ENCODE data around the gene HOXB5.

DNA sequence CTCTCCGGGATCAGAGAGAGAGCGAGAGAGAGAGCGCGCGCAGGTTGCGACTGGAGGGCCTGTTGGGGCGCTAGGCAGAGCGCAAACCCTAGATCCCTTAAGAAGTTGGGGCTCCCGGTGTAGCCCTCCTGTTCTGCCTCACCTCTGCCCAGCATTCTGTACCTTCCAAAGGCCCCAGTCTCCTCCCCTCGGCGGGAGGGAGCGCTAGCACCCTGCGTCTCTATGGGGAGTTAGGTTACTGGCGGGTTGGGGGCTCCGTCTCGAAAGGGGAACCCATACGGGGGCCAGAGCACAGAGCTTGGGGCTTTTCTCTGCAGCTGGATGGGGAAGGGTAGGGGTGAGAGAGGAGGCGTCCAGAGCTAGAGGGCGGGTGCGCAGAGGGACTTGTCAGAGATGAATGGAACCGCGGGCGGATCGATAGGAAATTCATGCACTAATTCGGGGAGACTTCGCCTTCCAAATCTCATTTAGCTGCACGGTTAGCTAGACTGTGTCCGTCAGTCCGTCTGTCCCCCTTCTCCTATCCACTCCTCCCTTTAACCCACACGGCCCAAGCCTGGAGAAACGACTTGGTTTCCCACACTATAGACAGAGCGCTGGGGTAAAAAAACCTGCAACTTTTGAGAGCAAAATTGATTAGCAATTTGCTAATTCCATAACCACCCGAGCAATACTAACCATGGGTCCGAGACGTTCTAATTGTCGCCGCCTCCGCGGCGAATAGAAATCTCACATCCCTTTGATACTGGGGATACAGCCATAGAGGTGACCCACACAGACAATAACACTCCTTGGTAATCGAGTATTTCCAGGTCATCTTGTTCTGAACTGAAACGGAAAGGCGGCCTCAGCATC, 14.7 kb downstream of the HOXB5 start:
- TF ChIP-seq POLR2A (IDR thresholded peaks at IDR 0.05) (no peak), EP300 (IDR thresholded peaks at IDR 0.05) (no peak), POLR2AphosphoS5 (IDR thresholded peaks at IDR 0.05) (no peak)
- TF ChIP-seq, protein P1, sequence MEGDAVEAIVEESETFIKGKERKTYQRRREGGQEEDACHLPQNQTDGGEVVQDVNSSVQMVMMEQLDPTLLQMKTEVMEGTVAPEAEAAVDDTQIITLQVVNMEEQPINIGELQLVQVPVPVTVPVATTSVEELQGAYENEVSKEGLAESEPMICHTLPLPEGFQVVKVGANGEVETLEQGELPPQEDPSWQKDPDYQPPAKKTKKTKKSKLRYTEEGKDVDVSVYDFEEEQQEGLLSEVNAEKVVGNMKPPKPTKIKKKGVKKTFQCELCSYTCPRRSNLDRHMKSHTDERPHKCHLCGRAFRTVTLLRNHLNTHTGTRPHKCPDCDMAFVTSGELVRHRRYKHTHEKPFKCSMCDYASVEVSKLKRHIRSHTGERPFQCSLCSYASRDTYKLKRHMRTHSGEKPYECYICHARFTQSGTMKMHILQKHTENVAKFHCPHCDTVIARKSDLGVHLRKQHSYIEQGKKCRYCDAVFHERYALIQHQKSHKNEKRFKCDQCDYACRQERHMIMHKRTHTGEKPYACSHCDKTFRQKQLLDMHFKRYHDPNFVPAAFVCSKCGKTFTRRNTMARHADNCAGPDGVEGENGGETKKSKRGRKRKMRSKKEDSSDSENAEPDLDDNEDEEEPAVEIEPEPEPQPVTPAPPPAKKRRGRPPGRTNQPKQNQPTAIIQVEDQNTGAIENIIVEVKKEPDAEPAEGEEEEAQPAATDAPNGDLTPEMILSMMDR (IDR thresholded peaks at IDR 0.05): no peak

Measured in gastroesophageal sphincter (tissue), 3 donors.